HG02571 (cell line): ENCODE measurements around the gene KLF7.

Experiments used
- ATAC-seq: cut with Tn5 transposase; IDR thresholded peaks from one replicate; pipeline ENCODE4 v1.9.1; 2021; ENCODE audit warnings: mild to moderate bottlenecking, moderate library complexity; ENCODE audit not compliant: unreplicated experiment

The KLF7 gene

GRCh38 chr2:207150284-207150683 is 15.5 kb downstream of the KLF7 start:
- ATAC-seq, result no peak

- ATAC-seq, result peak; percentile 77
These were observed 16.2 kb downstream of the KLF7 start for GRCh38 chr2:207149249-207150213.

- ATAC-seq, result no peak
These were observed 17.7 kb downstream of the KLF7 start for GRCh38 chr2:207148020-207148419.

GRCh38 chr2:207144173-207144785 is 21.5 kb downstream of the KLF7 start:
- no peak for ATAC-seq

DNA sequence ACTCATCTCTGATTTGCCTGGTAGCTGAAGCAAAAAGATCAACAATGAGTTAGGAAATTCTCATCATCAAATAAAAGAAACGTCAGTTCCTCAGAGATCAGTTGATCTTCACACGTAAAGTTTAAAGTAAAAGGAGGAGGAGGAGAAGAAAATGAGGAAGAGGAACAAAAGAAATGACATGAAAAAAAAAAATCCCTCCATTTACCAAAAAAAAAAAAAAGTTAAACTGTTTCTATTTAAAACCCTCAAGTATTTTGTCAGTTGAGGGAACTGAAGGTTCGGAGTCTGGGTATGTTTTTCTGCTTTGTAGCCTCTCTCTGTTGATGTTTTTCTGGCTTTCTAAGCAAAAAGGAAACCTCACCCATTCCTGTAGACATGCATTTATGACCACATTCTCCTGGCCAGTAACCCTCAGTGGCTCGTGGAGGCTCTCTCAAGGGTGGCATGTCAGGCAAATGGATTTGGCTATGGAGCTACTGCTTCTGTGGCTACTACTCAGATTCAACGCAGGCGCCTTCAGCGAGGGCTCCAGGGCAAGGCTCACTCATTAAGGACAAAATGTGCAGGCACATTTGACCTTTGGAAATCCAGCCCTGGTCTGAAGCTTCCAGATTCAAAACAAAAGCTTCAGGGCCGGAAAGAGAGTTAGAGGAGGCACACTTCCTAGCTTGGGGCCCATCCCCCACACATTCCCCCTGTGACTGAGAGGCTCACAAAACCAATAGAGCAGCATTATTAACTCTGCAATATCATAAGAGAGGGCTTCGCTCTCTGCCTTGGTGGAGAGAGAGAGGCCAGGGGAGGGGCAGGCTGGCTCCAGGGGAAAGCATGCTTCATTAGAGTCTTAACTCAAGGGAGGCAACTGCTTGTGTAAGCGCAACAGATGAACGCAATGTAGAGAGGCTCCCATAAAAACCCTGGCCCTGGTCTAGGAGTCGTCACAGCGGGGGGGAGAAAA is 22.3 kb downstream of the KLF7 start:
- no peak for ATAC-seq

GRCh38 chr2:207142461-207142860 is 23.3 kb downstream of the KLF7 start:
- no peak for ATAC-seq

GRCh38 chr2:207141386-207141785 is 24.4 kb downstream of the KLF7 start:
- no peak for ATAC-seq

DNA sequence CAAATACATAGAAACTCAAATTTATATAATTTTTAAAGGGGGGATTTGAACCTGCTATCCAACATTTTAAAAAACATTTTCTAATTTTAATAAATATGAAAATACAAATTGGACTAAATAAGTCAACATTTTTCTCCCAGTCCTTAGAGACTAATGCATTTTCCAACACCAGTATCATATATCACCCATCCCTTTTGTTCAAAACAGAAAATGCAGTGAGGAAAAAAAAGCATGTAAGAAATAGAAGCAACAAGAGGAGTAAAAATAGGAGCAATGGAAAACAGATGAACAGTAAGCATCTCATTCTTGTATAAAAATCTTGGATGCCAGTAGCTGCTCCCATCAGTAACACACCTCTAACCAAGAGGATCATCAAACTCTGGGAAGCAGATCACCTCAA is 25.5 kb downstream of the KLF7 start:
- ATAC-seq, result no peak

GRCh38 chr2:207139552-207139951 is 26.2 kb downstream of the KLF7 start:
- ATAC-seq, result no peak

DNA sequence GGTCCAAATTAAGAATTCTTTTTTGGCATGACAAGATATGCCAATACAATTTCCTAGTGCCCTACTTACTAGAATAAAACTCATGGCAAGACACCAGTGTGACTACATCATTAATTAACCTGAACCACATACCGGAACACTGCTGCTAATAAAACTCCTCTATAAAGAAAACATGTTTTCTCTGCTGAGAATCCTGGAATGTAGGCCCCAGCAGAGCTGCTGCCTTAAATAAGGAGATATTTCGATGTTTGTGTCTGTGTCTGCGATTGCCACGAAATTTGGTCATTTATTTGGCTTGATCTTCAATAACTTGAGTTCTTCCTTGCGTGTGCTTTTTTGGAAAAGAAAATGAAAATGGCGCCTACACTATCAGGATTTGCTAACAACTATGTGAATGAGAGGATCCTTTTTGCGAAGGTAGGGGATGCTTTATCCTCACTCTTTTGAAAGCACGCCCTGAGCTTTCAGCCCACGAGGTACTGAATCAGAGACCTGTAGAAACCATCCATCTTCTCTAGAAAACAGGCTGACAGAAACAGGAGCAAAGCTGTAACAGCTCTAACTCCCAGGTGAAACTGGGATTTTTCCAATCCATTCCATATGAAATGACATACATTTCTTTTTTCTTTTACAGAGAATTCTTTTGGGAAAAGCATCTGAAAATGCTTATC is 27.0 kb downstream of the KLF7 start:
- no peak for ATAC-seq

GRCh38 chr2:207137596-207138337 is 28.0 kb downstream of the KLF7 start:
- no peak for ATAC-seq

GRCh38 chr2:207136874-207137273 is 28.9 kb downstream of the KLF7 start:
- no peak for ATAC-seq

GRCh38 chr2:207135801-207136457 is 29.8 kb downstream of the KLF7 start:
- ATAC-seq, result no peak

DNA sequence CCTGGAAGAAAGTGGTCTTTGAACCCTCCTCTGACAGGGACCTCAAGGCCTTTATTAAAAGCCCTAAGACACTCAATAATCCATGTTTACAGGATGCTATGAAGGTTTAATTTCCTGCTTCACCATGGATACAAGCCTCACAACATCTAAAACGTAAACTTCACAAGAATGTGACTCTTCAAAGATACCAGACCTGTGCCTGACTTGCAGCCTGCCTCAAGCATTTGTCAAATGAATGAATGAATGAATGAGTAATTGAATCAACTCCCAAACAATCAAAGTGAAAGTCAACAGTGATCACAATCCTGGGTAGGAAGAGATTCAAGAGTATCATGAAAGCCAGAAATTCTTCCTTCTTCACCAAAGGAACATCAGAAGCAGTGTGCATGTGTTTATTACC is 30.4 kb downstream of the KLF7 start:
- no peak for ATAC-seq

DNA sequence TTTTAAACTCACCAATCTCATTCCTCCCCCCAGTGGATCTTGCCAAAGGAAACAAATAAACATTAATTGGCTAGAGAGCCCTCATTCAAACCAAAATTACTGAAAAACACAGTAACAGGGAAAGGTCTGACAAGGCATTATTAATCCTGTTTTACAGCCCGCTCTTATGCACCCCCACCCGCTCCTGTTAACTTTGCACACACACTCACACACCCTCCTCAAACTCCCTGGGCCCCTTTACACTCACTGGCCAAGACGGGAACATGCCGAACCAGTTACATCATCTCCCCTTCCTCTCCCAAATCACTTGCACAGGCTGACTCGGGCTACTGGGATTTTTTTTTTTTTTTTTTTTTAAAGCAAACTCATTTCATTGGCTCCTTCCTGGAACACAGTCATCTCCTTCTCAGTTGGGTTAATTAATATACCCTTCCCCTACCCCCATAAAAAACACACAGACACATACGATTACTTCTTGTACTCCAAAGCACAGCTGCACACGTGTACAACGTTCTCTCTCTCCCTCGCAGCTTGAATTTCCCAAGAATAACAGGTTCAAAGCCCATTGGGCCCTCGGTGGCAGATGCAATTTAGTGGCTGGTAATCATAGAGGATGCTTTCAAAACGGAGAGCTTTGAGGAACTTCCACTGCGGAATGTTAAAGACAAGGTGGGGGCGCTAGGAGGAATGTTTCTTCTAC is 31.8 kb downstream of the KLF7 start:
- ATAC-seq, result no peak

- ATAC-seq, result no peak
These were observed 32.3 kb downstream of the KLF7 start for GRCh38 chr2:207133458-207133819.

DNA sequence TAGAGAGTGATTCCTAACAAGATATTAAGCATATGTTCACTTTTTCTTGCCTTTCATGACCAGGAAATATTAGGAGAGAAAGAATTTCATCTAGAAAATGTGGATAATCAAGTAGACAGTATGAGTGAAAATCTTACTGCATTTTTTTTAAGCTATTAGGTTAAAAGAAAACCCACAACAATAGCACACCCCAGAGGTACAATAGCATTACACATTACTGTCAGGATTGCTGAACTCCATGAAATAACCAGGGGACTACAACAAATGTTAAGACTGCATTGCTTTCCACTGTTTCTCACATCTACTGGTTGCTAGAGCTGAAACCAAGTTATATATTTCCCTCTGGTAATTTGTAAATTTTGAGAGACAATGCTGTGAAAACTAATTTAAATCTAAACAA is 33.7 kb downstream of the KLF7 start:
- ATAC-seq, result no peak

DNA sequence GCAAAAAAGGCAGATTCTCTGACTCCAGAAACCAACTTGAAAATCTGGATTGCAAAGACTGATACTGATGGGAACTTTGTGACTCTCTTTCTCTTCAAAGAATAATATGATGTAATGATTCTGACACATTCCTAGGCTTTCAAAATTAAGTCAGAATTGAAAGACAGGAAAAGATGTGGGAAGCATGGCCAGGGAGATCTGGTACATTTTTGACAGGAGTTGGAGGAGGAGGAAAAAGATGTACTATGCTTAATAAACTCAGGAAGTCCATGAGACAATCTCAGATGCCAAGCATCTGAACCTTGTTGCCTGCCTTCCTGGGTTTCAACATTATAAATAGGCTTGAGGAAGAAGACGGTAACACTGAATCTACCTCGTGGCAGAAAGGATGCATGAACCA is 34.2 kb downstream of the KLF7 start:
- no peak for ATAC-seq

DNA sequence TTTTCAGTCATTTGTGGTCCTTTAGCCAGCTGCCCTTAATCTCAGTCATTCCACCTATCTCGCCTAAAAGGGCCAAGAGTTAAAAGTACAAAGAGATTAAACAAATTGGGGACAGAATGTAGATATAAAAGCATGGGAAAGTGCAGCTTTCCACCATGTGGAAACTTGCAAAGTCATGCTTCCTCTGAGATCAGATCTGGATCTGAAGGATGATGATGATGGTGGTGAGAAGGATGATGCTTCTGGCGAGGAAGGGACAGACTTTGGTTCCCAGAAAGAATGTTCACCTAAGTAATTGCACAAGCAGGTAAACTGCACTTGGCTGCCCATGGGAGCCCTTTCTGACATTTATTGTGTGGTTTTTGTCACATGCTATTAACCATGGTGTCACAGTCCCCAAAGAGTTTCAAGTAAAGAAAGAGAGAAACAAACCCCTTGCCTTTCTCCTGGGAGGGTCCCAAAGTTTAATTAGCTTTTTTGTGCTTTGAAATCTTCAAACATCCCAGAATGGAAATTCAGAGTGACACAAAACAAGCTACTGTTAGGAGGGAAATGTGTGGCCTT is 34.7 kb downstream of the KLF7 start:
- ATAC-seq, result no peak
